ENCODE measurements around the gene FOXRED2.
A peak's percentile ranks its signal among the peaks of the same experiment; 100 is the strongest.

FOXRED2 gene

GRCh38 chr22:36514766-36515165 is 7.9 kb upstream of the FOXRED2 start:
- DNase-seq (ENCODE audit: low read depth) = no peak
- no peak overlapping the region for H3K4me3 ChIP-seq (ENCODE audit: low read length)
- no peak for TF ChIP-seq CTCF (conservative IDR thresholded peaks at IDR 0.05; ENCODE audit: low read depth, low read length)

- no peak for TF ChIP-seq CTCF (conservative IDR thresholded peaks at IDR 0.05; ENCODE audit: low read depth, low read length)
- no peak overlapping the region for H3K4me3 ChIP-seq (ENCODE audit: low read length)
- no peak for DNase-seq (ENCODE audit: low read depth)
These were observed 6.2 kb upstream of the FOXRED2 start for GRCh38 chr22:36512991-36513390.

- no peak for DNase-seq (ENCODE audit: low read depth)
- no peak overlapping the region for H3K4me3 ChIP-seq (ENCODE audit: low read length)
- TF ChIP-seq CTCF (conservative IDR thresholded peaks at IDR 0.05; ENCODE audit: low read depth, low read length) = no peak
These were observed 5.5 kb upstream of the FOXRED2 start for GRCh38 chr22:36512333-36512732.

- no peak overlapping the region for H3K4me3 ChIP-seq (ENCODE audit: low read length)
- peak; percentile 80 for TF ChIP-seq CTCF (conservative IDR thresholded peaks at IDR 0.05; ENCODE audit: low read depth, low read length)
- DNase-seq (ENCODE audit: low read depth) = no peak
These were observed 4.4 kb upstream of the FOXRED2 start for GRCh38 chr22:36510966-36511881.

GRCh38 chr22:36510384-36510783 is 3.5 kb upstream of the FOXRED2 start:
- DNase-seq (ENCODE audit: low read depth) = no peak
- no peak overlapping the region for H3K4me3 ChIP-seq (ENCODE audit: low read length)
- no peak for TF ChIP-seq CTCF (conservative IDR thresholded peaks at IDR 0.05; ENCODE audit: low read depth, low read length)

GRCh38 chr22:36507518-36508010 is 724 bp upstream of the FOXRED2 start:
- no peak for DNase-seq (ENCODE audit: low read depth)
- peak overlapping the region; percentile 49 for H3K4me3 ChIP-seq (ENCODE audit: low read length)
- no peak for TF ChIP-seq CTCF (conservative IDR thresholded peaks at IDR 0.05; ENCODE audit: low read depth, low read length)

Data from retinal pigment epithelial cell (primary cell).